H9 (cell line): ENCODE data around the gene CTNNA3. TPM values are rescaled to one million over a fixed set of nuclear protein-coding genes. Genes with fewer than 3 reads are reported as not detected.

Experiments used
- DNase-seq: peaks from one replicate; pipeline ENCODE4 v3.0.0-alpha.2; 2017
- H2AFZ ChIP-seq: one replicate; pipeline ENCODE4 v1.6.1; 2013; ENCODE audit warnings: mild to moderate bottlenecking, low read length, control low read depth, moderate library complexity
- H2AK5ac ChIP-seq: 2 replicates; pipeline ENCODE4 v1.6.1; 2013; ENCODE audit warnings: low read length, control low read depth, mixed read lengths; ENCODE audit not compliant: insufficient read length
- H2BK120ac ChIP-seq: one replicate; pipeline ENCODE4 v1.6.1; 2013; ENCODE audit warnings: low read depth, mild to moderate bottlenecking, low read length, control low read depth, inconsistent platforms; ENCODE audit not compliant: poor library complexity, severe bottlenecking
- H2BK12ac ChIP-seq: 2 replicates; pipeline ENCODE4 v1.6.1; 2013; ENCODE audit warnings: low read length, control low read depth, mixed read lengths, low read depth; ENCODE audit not compliant: insufficient read length
- H2BK15ac ChIP-seq: 2 replicates; pipeline ENCODE4 v1.6.1; 2013; ENCODE audit warnings: low read depth, low read length, control low read depth
- H2BK20ac ChIP-seq: one replicate; pipeline ENCODE4 v1.6.1; 2013; ENCODE audit warnings: low read depth, mild to moderate bottlenecking, low read length, control low read depth, inconsistent platforms; ENCODE audit not compliant: poor library complexity, severe bottlenecking
- H2BK5ac ChIP-seq: 2 replicates; pipeline ENCODE4 v1.6.1; 2013; ENCODE audit warnings: low read length, control low read depth, mixed read lengths; ENCODE audit not compliant: insufficient read length
- H3K14ac ChIP-seq: 2 replicates; pipeline ENCODE4 v1.6.1; 2013; ENCODE audit warnings: low read length, control low read depth; ENCODE audit not compliant: insufficient read depth
- H3K18ac ChIP-seq: 2 replicates; pipeline ENCODE4 v1.6.1; 2013; ENCODE audit warnings: low read depth, mild to moderate bottlenecking, mixed read lengths, low read length, control low read depth; ENCODE audit not compliant: insufficient read length
- H3K23ac ChIP-seq: 2 replicates; pipeline ENCODE4 v1.6.1; 2013; ENCODE audit warnings: low read length, control low read depth, mixed read lengths, low read depth; ENCODE audit not compliant: insufficient read length
- H3K23me2 ChIP-seq: 2 replicates; pipeline ENCODE4 v1.6.1; 2013; ENCODE audit warnings: low read depth, mild to moderate bottlenecking, mixed read lengths, low read length, control low read depth; ENCODE audit not compliant: insufficient read length, poor library complexity, severe bottlenecking
- H3K27ac ChIP-seq: 2 replicates; pipeline ENCODE4 v1.5.1; 2013; ENCODE audit warnings: low read length, control low read depth, mixed read lengths, low read depth; ENCODE audit not compliant: insufficient read length
- H3K27me3 ChIP-seq: 2 replicates; pipeline ENCODE4 v1.6.1; 2013; ENCODE audit warnings: low read length, control low read depth, inconsistent platforms; ENCODE audit not compliant: insufficient read depth
- H3K4ac ChIP-seq: 2 replicates; pipeline ENCODE4 v1.6.1; 2013; ENCODE audit warnings: low read depth, mild to moderate bottlenecking, control low read depth, inconsistent platforms, low read length, moderate library complexity
- H3K4me1 ChIP-seq: 2 replicates; pipeline ENCODE4 v1.6.1; 2013; ENCODE audit warnings: low read length, control low read depth, inconsistent platforms; ENCODE audit not compliant: insufficient read depth
- H3K4me2 ChIP-seq: 2 replicates; pipeline ENCODE4 v1.6.1; 2013; ENCODE audit warnings: low read length, control low read depth, mixed read lengths; ENCODE audit not compliant: insufficient read length, insufficient read depth
- H3K56ac ChIP-seq: 2 replicates; pipeline ENCODE4 v1.6.1; 2013; ENCODE audit warnings: low read depth, mild to moderate bottlenecking, mixed read lengths, low read length, control low read depth; ENCODE audit not compliant: insufficient read length
- H3K79me1 ChIP-seq: 2 replicates; pipeline ENCODE4 v1.6.1; 2013; ENCODE audit warnings: low read depth, mild to moderate bottlenecking, moderate library complexity, low read length, control low read depth, inconsistent platforms; ENCODE audit not compliant: insufficient read depth, poor library complexity, severe bottlenecking
- H3K79me2 ChIP-seq: 2 replicates; pipeline ENCODE4 v1.6.1; 2013; ENCODE audit warnings: low read length, control low read depth, inconsistent platforms; ENCODE audit not compliant: insufficient read depth
- H3K9ac ChIP-seq: 2 replicates; pipeline ENCODE4 v1.6.1; 2013; ENCODE audit warnings: low read length, control low read depth, mixed read lengths; ENCODE audit not compliant: insufficient read length; ENCODE audit errors: extremely low read depth
- H3K9me3 ChIP-seq: one replicate; pipeline ENCODE4 v1.6.1; 2013; ENCODE audit warnings: low read depth, low read length, inconsistent platforms; ENCODE audit not compliant: control insufficient read depth
- H3T11ph ChIP-seq: one replicate; pipeline ENCODE4 v1.6.1; 2013; ENCODE audit warnings: mild to moderate bottlenecking, low read length, control low read depth, inconsistent platforms
- H4K20me1 ChIP-seq: one replicate; pipeline ENCODE4 v1.6.1; 2013; ENCODE audit not compliant: control insufficient read depth, insufficient read length, insufficient read depth
- H4K5ac ChIP-seq: 2 replicates; pipeline ENCODE4 v1.6.1; 2013; ENCODE audit warnings: low read depth, mild to moderate bottlenecking, mixed read lengths, low read length, control low read depth; ENCODE audit not compliant: insufficient read length
- H4K8ac ChIP-seq: replicated peaks from 2 replicates; pipeline ENCODE4 v1.6.1; 2013; ENCODE audit warnings: low read length, control low read depth, mixed read lengths, low read depth; ENCODE audit not compliant: insufficient read length
- H4K91ac ChIP-seq: 2 replicates; pipeline ENCODE4 v1.6.1; 2013; ENCODE audit warnings: low read depth, mild to moderate bottlenecking, moderate library complexity, mixed read lengths, low read length, control low read depth; ENCODE audit not compliant: insufficient read length
- H3K27ac Mint-ChIP-seq, 3 experiments: 2 replicates in 2 of 3; 3 replicates in 1 of 3; pipeline ENCODE4 v1.8.0; 2020 to 2021; ENCODE audit warnings: mixed read lengths in 3 of 3, mild to moderate bottlenecking in 1 of 3, moderate library complexity in 1 of 3
- H3K27me3 Mint-ChIP-seq: 2 replicates; pipeline ENCODE4 v1.8.0; 2021; ENCODE audit warnings: low read depth, mild to moderate bottlenecking, moderate library complexity, mixed read lengths
- H3K36me3 Mint-ChIP-seq, 3 experiments: 2 replicates in 2 of 3; 3 replicates in 1 of 3; pipeline ENCODE4 v1.8.0; 2020 to 2021; ENCODE audit warnings: low read depth in 3 of 3, mixed read lengths in 3 of 3; ENCODE audit not compliant: insufficient read depth in 1 of 3
- H3K4me1 Mint-ChIP-seq, 2 experiments: 2 replicates each; pipeline ENCODE4 v1.8.0; 2020; ENCODE audit warnings: mixed read lengths in 2 of 2
- H3K4me3 Mint-ChIP-seq, 2 experiments: 2 replicates in 1 of 2; 3 replicates in 1 of 2; pipeline ENCODE4 v1.8.0; 2020 to 2021; ENCODE audit warnings: mild to moderate bottlenecking in 2 of 2, mixed read lengths in 2 of 2, moderate library complexity in 1 of 2
- H3K9me3 Mint-ChIP-seq, 2 experiments: 2 replicates in 1 of 2; 3 replicates in 1 of 2; pipeline ENCODE4 v1.8.0; 2020; ENCODE audit warnings: mild to moderate bottlenecking in 2 of 2, mixed read lengths in 2 of 2, moderate library complexity in 1 of 2
- CTCF ChIP-seq: fragments of 200-600 bp; sonication (generic); conservative IDR thresholded peaks from 3 replicates; pipeline ENCODE4 v1.8.0; 2021; ENCODE audit warnings: antibody characterized with exemption, mild to moderate bottlenecking
- total RNA-seq: library from RNA; stranded (reverse); gene quantifications from 2 replicates; pipeline ENCODE4 v1.2.1, GENCODE V29; 2021

CTNNA3 gene
- total RNA-seq, 1 experiment from 2014 or later: 3.3 TPM

GRCh38 chr10:66934711-66935110 is 761.3 kb downstream of the CTNNA3 start:
- H3K79me2 ChIP-seq: no peaks in the 10 kb centered on the region
- no peak overlapping the region for H2AFZ ChIP-seq
- Mint-ChIP-seq H3K27me3 (no peaks in the 10 kb centered on the region), H3K9me3 (no peaks in the 10 kb centered on the region), H3K27ac (no peak overlapping the region), H3K4me1 (peaks cover 6 to 10% of the 10 kb centered on the region in 2 experiments), H3K4me3 (no peak overlapping the region), H3K36me3 (no peaks in the 10 kb centered on the region)
- H4K20me1 ChIP-seq: no peaks in the 10 kb centered on the region
- H3K23ac ChIP-seq: no peak overlapping the region
- H3K56ac ChIP-seq: no peak overlapping the region
- no peak overlapping the region for H2BK120ac ChIP-seq
- no peak overlapping the region for H4K8ac ChIP-seq
- no peaks in the 10 kb centered on the region for H3K4me1 ChIP-seq
- no peak overlapping the region for H4K91ac ChIP-seq
- no peak for TF ChIP-seq CTCF
- no peak overlapping the region for H4K5ac ChIP-seq
- no peak overlapping the region for H2BK15ac ChIP-seq
- no peak overlapping the region for H3K18ac ChIP-seq
- no peak overlapping the region for H3T11ph ChIP-seq
- H3K79me1 ChIP-seq: no peaks in the 10 kb centered on the region
- H2BK20ac ChIP-seq: no peak overlapping the region
- no peak overlapping the region for H3K27ac ChIP-seq
- H3K9me3 ChIP-seq: no peaks in the 10 kb centered on the region
- no peak overlapping the region for H3K4me2 ChIP-seq
- H3K14ac ChIP-seq: no peak overlapping the region
- no peaks in the 10 kb centered on the region for H3K27me3 ChIP-seq
- H3K4ac ChIP-seq: no peak overlapping the region
- DNase-seq: no peak
- H2AK5ac ChIP-seq: no peak overlapping the region
- no peaks in the 10 kb centered on the region for H3K23me2 ChIP-seq
- no peak overlapping the region for H3K9ac ChIP-seq
- no peak overlapping the region for H2BK5ac ChIP-seq
- no peak overlapping the region for H2BK12ac ChIP-seq
